Measurements from ENCODE around the gene VIPAS39. TPM values are rescaled to one million over a fixed set of nuclear protein-coding genes. Genes with fewer than 3 reads are reported as not detected.

Gene VIPAS39
- total and polyA plus RNA-seq, 2 of the 13 experiments (the other 11 are each of a cell fraction or from before 2014, with no cell fraction given), result 13.3 to 21.5 TPM

- TF ChIP-seq ZNF367 (CRISPR knock-in tag; IDR thresholded peaks at IDR 0.05; ENCODE audit: borderline replicate concordance) (no peak), ZNF253 (CRISPR knock-in tag; IDR thresholded peaks at IDR 0.05; ENCODE audit: borderline replicate concordance) (no peak), U2AF2 (IDR thresholded peaks at IDR 0.05; ENCODE audit: low read depth, low read length) (no peak)
Measured at GRCh38 chr14:77503138-77503537, 45.7 kb upstream of the VIPAS39 start (continued).

GRCh38 chr14:77502109-77502782, 44.8 kb upstream of the VIPAS39 start:
- ATAC-seq (peak; percentile 68), DNase-seq (ENCODE audit: low spot score) (peak; percentile 88), FAIRE-seq (peak; percentile 94)
- WGBS (ENCODE audit: low lambda C conversion rate), result 11% methylated on average over 11 of the region's 11 CpGs
- POLR2A ChIA-PET, result no interaction called here
- peak overlapping the region; percentile 68 for H3K4me2 ChIP-seq (ENCODE audit: low read depth, low read length)
- H3K4me3 ChIP-seq (replicated peaks in 1 of 3; ENCODE audit: insufficient read depth in 1 of 3, low read depth in 2 of 3, low read length in 3 of 3), result peak overlapping the region in 1 of 3 experiments; percentile 9; a peak in 1 of 6 replicates
- H3K36me3 ChIP-seq (replicated peaks in 1 of 2; ENCODE audit: control insufficient read depth in 1 of 2, insufficient read depth in 2 of 2, low read length in 2 of 2), result no peaks in the 10 kb centered on the region
- in situ Hi-C loops (cut with HindIII; ENCODE audit: extremely low pct_ligation_motif_present, low pct_unique_long_range_greater_than_20kb), result no loop called here
- peaks cover 65% of the 10 kb centered on the region for H3K4me1 ChIP-seq (ENCODE audit: insufficient read depth, low read length)
- no peaks in the 10 kb centered on the region for H4K20me1 ChIP-seq (ENCODE audit: insufficient read depth, low read length)
- H3K27me3 ChIP-seq (ENCODE audit: control insufficient read depth in 1 of 2, insufficient read depth in 2 of 2, low read length in 2 of 2), result no peaks in the 10 kb centered on the region; a peak in 1 of 5 replicates
- H3K27ac ChIP-seq (ENCODE audit: extremely low read length, insufficient read depth, low read length), result peak overlapping the region; percentile 92
- H3K9ac ChIP-seq (ENCODE audit: insufficient read depth, low read depth, low read length), result peak overlapping the region; percentile 53
- CTCF ChIA-PET (ENCODE audit: low intra/inter-chr PET ratio, low total read pairs), result no interaction called here
- peaks cover 7% of the 10 kb centered on the region for H3K79me2 ChIP-seq (ENCODE audit: insufficient read depth, low read length)
- H2AFZ ChIP-seq (ENCODE audit: low read length), result no peak overlapping the region
- no peaks in the 10 kb centered on the region for H3K9me3 ChIP-seq (ENCODE audit: low read length)
- intact Hi-C loops (cut with micrococcal nuclease; ENCODE audit: unreplicated experiment), result loop anchor here (5.0 kb wide), 1 partner anchor 540 kb away; no protein-coding TSS in a partner anchor
- no TSS peak for BruUV-seq (replicated peaks)
- TF ChIP-seq ZNF775 (CRISPR knock-in tag; IDR thresholded peaks at IDR 0.05; ENCODE audit: borderline replicate concordance), result no peak
- no peak for TF ChIP-seq CHD2 (IDR thresholded peaks at IDR 0.05; ENCODE audit: low read depth, low read length)
- TF ChIP-seq ZNF503 (CRISPR knock-in tag; IDR thresholded peaks at IDR 0.05), result peak; percentile 67; the same call in 1 of the 2 replicates
- TF ChIP-seq HHEX (CRISPR knock-in tag; IDR thresholded peaks at IDR 0.05), result 0 out of 2 replicates have a peak, but pooled peaks have one; percentile 30
- no peak for TF ChIP-seq DDIT3 (CRISPR knock-in tag; IDR thresholded peaks at IDR 0.05)
- TF ChIP-seq CEBPG (CRISPR knock-in tag; IDR thresholded peaks at IDR 0.05), result peak; percentile 66
- no peak for TF ChIP-seq TBL1XR1 (IDR thresholded peaks at IDR 0.05; ENCODE audit: borderline replicate concordance, low read length, partially characterized antibody)
- peak; percentile 82 for TF ChIP-seq KDM6A (CRISPR knock-in tag; IDR thresholded peaks at IDR 0.05; ENCODE audit: low read depth)
- TF ChIP-seq FOXP1 (IDR thresholded peaks at IDR 0.05), result no peak
- TF ChIP-seq FOXP1 (CRISPR knock-in tag; IDR thresholded peaks at IDR 0.05), result peak; percentile 75
- TF ChIP-seq IRF2 (CRISPR knock-in tag; IDR thresholded peaks at IDR 0.05), result peak; percentile 58; the same call in 1 of the 2 replicates
- 0 out of 4 replicates have a peak, but pooled peaks of 1 of the 2 experiments have one; percentile 14 for TF ChIP-seq KLF16 (CRISPR knock-in tag; IDR thresholded peaks at IDR 0.05)
- no peak for TF ChIP-seq MAFG (CRISPR knock-in tag; IDR thresholded peaks at IDR 0.05)
- no peak for TF ChIP-seq HNRNPL (IDR thresholded peaks at IDR 0.05; ENCODE audit: low read depth, low read length)
- peak; percentile 62; the same call in 1 of the 2 replicates for TF ChIP-seq ZNF792 (CRISPR knock-in tag; IDR thresholded peaks at IDR 0.05)
- peak; percentile 98 for TF ChIP-seq PPARG (CRISPR knock-in tag; conservative IDR thresholded peaks at IDR 0.05)
- TF ChIP-seq AHR (CRISPR knock-in tag; IDR thresholded peaks at IDR 0.05), result no peak
- TF ChIP-seq ZMAT5 (CRISPR knock-in tag; IDR thresholded peaks at IDR 0.05; ENCODE audit: borderline replicate concordance, low read depth), result no peak
- no peak for TF ChIP-seq HMG20B (CRISPR knock-in tag; conservative IDR thresholded peaks at IDR 0.05)
